PFSK-1 (cell line): Measurements from ENCODE around the gene LAMB4.

Experiments used
- SIN3A ChIP-seq: IDR thresholded peaks from 2 replicates; pipeline ENCODE4 v1.6.1; 2012; ENCODE audit warnings: mild to moderate bottlenecking, low read length, moderate library complexity, borderline replicate concordance; ENCODE audit not compliant: insufficient read depth
- TAF1 ChIP-seq: IDR thresholded peaks from 2 replicates; pipeline ENCODE4 v1.6.1; 2012; ENCODE audit warnings: low read length, control low read depth, borderline replicate concordance; ENCODE audit not compliant: insufficient read depth
- TF ChIP-seq, protein P1 (sequence below), 2 experiments: IDR thresholded peaks; 2 replicates each; pipeline versions ENCODE4 v1.6.1 to v1.8.0; 2011 to 2012; ENCODE audit warnings: low read depth in 2 of 2, low read length in 2 of 2, control low read depth in 1 of 2, inconsistent platforms in 1 of 2, mild to moderate bottlenecking in 1 of 2, moderate library complexity in 1 of 2; ENCODE audit not compliant: insufficient read depth in 1 of 2

DNA sequence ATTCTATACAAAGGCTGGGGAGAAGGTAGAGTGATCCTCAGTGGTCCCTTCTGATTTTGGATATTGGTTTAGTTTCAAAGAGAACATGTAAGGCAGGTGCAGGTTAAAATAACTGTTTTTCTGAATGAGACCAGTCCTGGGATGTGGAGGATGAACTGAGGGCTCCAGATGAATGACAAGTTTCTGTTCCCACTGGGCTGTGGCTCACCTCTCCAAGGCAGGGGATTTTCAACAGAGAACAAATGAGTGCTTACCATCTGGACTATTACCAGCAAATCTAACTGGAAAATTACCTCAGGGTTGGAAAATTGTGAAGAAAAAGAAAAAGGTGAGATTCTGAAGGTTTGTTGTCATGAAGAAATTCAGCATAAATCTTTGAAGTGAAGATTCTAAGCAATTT, 8.0 kb downstream of the LAMB4 start:
- TF ChIP-seq SIN3A, result no peak
- TF ChIP-seq TAF1, result no peak
- TF ChIP-seq, protein P1, sequence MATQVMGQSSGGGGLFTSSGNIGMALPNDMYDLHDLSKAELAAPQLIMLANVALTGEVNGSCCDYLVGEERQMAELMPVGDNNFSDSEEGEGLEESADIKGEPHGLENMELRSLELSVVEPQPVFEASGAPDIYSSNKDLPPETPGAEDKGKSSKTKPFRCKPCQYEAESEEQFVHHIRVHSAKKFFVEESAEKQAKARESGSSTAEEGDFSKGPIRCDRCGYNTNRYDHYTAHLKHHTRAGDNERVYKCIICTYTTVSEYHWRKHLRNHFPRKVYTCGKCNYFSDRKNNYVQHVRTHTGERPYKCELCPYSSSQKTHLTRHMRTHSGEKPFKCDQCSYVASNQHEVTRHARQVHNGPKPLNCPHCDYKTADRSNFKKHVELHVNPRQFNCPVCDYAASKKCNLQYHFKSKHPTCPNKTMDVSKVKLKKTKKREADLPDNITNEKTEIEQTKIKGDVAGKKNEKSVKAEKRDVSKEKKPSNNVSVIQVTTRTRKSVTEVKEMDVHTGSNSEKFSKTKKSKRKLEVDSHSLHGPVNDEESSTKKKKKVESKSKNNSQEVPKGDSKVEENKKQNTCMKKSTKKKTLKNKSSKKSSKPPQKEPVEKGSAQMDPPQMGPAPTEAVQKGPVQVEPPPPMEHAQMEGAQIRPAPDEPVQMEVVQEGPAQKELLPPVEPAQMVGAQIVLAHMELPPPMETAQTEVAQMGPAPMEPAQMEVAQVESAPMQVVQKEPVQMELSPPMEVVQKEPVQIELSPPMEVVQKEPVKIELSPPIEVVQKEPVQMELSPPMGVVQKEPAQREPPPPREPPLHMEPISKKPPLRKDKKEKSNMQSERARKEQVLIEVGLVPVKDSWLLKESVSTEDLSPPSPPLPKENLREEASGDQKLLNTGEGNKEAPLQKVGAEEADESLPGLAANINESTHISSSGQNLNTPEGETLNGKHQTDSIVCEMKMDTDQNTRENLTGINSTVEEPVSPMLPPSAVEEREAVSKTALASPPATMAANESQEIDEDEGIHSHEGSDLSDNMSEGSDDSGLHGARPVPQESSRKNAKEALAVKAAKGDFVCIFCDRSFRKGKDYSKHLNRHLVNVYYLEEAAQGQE (IDR thresholded peaks at IDR 0.05; ENCODE audit: insufficient read depth in 1 of 2, low read depth in 2 of 2, low read length in 2 of 2), result no peak
